ENCODE measurements around the gene CCDC91.

DNA sequence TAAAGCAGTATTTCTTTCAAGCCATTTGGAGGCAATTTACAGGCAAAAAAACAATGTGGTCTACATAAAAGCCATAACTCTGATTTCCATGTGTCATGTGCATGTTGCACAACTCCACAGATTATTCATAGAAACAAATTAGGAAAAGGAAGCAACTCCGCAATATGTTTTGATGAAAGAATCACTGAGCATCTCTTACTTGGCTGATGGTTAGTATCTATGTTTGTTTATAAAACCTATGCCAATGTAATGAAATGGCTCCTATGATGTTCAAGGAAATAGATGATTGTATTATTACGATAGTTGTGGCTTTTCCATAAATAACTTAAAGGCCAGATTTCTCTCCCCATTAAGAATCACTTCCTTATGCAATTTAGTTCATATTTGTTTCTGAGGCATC is 373.7 kb downstream of the CCDC91 start:
- TF ChIP-seq, protein P1, sequence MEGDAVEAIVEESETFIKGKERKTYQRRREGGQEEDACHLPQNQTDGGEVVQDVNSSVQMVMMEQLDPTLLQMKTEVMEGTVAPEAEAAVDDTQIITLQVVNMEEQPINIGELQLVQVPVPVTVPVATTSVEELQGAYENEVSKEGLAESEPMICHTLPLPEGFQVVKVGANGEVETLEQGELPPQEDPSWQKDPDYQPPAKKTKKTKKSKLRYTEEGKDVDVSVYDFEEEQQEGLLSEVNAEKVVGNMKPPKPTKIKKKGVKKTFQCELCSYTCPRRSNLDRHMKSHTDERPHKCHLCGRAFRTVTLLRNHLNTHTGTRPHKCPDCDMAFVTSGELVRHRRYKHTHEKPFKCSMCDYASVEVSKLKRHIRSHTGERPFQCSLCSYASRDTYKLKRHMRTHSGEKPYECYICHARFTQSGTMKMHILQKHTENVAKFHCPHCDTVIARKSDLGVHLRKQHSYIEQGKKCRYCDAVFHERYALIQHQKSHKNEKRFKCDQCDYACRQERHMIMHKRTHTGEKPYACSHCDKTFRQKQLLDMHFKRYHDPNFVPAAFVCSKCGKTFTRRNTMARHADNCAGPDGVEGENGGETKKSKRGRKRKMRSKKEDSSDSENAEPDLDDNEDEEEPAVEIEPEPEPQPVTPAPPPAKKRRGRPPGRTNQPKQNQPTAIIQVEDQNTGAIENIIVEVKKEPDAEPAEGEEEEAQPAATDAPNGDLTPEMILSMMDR (IDR thresholded peaks at IDR 0.05; ENCODE audit: poor library complexity, severe bottlenecking), result no peak
- TF ChIP-seq EZH2 (IDR thresholded peaks at IDR 0.05; ENCODE audit: borderline replicate concordance, insufficient read depth, low read length, poor library complexity, severe bottlenecking) (no peak), EP300 (conservative IDR thresholded peaks at IDR 0.05; ENCODE audit: poor library complexity, severe bottlenecking) (no peak), SMC3 (conservative IDR thresholded peaks at IDR 0.05; ENCODE audit: poor library complexity) (no peak)

Measured in neural cell (in vitro differentiated cells).